Measurements from ENCODE around the gene VWA8. TPM values are rescaled to one million over a fixed set of nuclear protein-coding genes. Genes with fewer than 3 reads are reported as not detected.
A peak's percentile ranks its signal among the peaks of the same experiment; 100 is the strongest.

The VWA8 gene
- total RNA-seq, 4 donors from 2014 or later, result 12.0 to 34.0 (median 16.6) TPM

DNA sequence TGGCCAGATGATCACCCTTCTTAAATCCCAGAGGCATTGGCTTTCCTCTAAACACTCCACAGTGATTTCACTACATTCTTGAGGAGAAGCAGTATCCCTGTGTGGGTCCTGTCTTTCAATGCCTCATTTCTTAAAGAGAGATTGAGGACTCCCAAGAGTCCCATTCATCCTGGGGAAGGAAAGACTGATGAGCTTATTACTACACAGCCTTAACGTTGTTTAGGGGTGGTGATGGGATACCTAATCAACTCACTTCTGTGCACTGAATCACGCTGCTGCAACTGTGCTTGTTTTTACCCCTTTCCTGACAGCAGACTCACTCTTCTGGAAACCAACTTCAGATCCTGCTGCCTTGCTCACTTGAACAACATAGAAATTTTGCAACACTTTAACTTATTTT, 300.5 kb downstream of the VWA8 start:
- 85% methylated on average over 2 of the region's 2 CpGs for WGBS
- Histone ChIP-seq H3K36me3 (no peaks in the 10 kb centered on the region), H3K27ac (no peak overlapping the region), H3K4me1 (no peaks in the 10 kb centered on the region), H3K27me3 (no peaks in the 10 kb centered on the region), H3K4me3 (no peak overlapping the region), H3K9me3 (no peaks in the 10 kb centered on the region)
- TF ChIP-seq POLR2A (IDR thresholded peaks at IDR 0.05), result no peak
- TF ChIP-seq, protein P1, sequence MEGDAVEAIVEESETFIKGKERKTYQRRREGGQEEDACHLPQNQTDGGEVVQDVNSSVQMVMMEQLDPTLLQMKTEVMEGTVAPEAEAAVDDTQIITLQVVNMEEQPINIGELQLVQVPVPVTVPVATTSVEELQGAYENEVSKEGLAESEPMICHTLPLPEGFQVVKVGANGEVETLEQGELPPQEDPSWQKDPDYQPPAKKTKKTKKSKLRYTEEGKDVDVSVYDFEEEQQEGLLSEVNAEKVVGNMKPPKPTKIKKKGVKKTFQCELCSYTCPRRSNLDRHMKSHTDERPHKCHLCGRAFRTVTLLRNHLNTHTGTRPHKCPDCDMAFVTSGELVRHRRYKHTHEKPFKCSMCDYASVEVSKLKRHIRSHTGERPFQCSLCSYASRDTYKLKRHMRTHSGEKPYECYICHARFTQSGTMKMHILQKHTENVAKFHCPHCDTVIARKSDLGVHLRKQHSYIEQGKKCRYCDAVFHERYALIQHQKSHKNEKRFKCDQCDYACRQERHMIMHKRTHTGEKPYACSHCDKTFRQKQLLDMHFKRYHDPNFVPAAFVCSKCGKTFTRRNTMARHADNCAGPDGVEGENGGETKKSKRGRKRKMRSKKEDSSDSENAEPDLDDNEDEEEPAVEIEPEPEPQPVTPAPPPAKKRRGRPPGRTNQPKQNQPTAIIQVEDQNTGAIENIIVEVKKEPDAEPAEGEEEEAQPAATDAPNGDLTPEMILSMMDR (IDR thresholded peaks at IDR 0.05), result no peak
- TF ChIP-seq POLR2AphosphoS5 (IDR thresholded peaks at IDR 0.05), result no peak
- no peak for TF ChIP-seq EP300 (IDR thresholded peaks at IDR 0.05)
- no peak for DNase-seq (ENCODE audit: low spot score in 2 of 2)

DNA sequence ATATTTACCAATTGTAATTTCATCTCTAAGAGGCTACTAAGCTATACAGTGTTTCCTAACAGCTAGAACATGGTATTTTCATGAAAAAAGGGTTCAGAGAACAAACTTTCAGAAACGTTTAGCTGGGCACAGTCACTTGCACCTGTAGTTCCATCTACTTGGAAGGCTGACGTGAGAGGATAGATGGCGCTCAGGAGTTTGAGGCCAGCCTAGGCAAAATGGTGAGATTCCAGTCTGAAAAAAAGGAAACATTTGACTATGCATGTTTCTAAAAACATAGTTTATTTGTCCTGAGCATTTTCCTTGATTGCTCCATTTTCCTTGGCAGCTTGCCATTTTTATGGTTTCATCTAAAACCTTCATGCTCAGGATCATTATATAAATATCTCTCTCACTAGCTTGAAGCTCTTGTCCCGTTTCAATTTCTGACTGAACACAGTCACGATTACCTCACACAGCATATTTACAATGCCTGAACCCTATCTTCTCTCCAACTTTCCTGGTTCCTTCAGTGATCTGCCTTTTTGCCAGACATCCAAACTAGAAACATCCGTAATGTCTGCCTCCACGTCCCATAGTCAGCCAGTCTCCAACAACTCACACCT, 302.8 kb downstream of the VWA8 start:
- Histone ChIP-seq H3K27ac (no peak overlapping the region), H3K9me3 (no peaks in the 10 kb centered on the region), H3K27me3 (no peaks in the 10 kb centered on the region), H3K4me1 (no peaks in the 10 kb centered on the region), H3K4me3 (no peak overlapping the region), H3K36me3 (no peaks in the 10 kb centered on the region)
- 86% methylated on average over 7 of the region's 7 CpGs for WGBS
- TF ChIP-seq EP300 (IDR thresholded peaks at IDR 0.05) (no peak), POLR2AphosphoS5 (IDR thresholded peaks at IDR 0.05) (no peak), POLR2A (IDR thresholded peaks at IDR 0.05) (no peak)
- TF ChIP-seq, protein P1 (IDR thresholded peaks at IDR 0.05), result no peak
- DNase-seq (ENCODE audit: low spot score in 2 of 2), result no peak

DNA sequence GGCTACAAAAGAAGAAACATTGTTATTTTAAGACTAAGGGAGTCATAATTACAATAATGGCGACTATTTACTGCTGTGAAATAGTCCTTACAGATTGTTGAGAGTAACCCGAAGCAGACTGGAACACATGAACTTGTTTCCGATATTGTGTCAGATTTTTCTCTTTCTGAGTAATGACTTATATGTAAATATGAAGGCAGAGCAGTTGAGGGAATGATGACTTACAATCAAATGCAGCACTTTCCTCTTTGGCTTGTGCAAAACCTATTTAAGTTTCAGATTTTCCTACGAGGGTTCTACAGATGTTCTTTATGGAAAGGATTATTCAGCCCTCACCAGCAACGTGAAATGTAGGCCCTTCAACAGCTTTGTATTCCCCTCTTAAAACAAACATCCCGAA, 304.9 kb downstream of the VWA8 start:
- no peak for DNase-seq (ENCODE audit: low spot score in 2 of 2)
- Histone ChIP-seq H3K4me1 (peaks cover 12% of the 10 kb centered on the region), H3K9me3 (no peaks in the 10 kb centered on the region), H3K36me3 (no peaks in the 10 kb centered on the region), H3K27me3 (no peaks in the 10 kb centered on the region), H3K27ac (no peak overlapping the region), H3K4me3 (no peak overlapping the region)
- 86% methylated on average over 6 of the region's 6 CpGs for WGBS
- no peak for TF ChIP-seq EP300 (IDR thresholded peaks at IDR 0.05)
- TF ChIP-seq POLR2AphosphoS5 (IDR thresholded peaks at IDR 0.05), result no peak
- TF ChIP-seq, protein P1 (IDR thresholded peaks at IDR 0.05), result no peak
- TF ChIP-seq POLR2A (IDR thresholded peaks at IDR 0.05), result no peak

DNA sequence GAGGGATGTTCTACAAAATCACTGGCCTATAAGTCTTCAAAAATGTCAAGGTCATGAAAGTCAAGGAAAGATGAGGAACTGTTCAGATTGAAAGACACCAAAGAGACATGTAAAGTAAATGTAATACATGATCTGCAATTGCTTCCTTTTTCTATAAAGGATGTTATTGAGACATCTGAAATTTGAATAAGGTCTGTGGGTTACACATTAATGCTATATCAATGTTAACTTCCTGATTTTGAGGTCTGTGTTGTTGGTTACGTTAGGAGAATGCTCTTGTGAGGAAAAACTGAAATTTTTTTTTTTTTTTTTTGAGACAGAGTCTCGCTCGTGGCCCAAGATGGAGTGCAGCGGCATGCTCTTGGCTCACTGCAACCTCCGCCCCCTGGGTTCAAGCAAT, 306.1 kb downstream of the VWA8 start:
- no peak overlapping the region for H3K27ac ChIP-seq
- H3K4me3 ChIP-seq, result no peak overlapping the region
- H3K9me3 ChIP-seq, result no peaks in the 10 kb centered on the region
- peaks cover 12% of the 10 kb centered on the region for H3K4me1 ChIP-seq
- no peak for DNase-seq (ENCODE audit: low spot score in 2 of 2)
- WGBS, result 88% methylated on average over 5 of the region's 5 CpGs
- no peaks in the 10 kb centered on the region for H3K27me3 ChIP-seq
- TF ChIP-seq EP300 (IDR thresholded peaks at IDR 0.05) (no peak), POLR2A (IDR thresholded peaks at IDR 0.05) (no peak), POLR2AphosphoS5 (IDR thresholded peaks at IDR 0.05) (no peak)
- TF ChIP-seq, protein P1 (IDR thresholded peaks at IDR 0.05), result no peak
- no peaks in the 10 kb centered on the region for H3K36me3 ChIP-seq

DNA sequence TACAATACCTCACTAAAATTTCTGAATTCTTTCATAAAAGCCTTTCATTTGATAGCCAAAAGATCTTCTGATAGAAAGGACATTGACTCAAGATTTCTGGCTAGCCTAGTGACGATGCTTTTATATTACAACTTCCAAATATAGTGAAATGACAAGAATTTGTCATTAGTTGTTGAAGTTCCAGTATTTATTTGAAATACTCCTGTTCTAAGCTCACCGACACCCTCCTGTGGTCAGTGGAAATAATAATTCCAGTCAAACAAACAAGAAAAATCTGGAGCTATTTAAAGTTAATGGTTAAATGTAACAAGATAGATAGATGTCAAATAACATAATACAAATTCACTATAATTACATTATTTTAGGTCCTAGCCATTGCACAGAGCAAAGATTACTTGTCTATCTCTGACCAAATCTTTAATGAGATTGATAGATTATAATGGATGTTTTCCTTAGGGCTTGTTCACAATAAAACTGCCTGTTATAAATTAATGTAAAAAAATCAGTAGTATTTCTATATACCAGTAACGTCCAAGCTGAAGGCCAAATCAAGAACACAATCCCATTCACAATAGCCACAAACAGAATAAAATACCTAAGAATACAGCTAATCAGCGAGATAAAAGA, 308.1 kb downstream of the VWA8 start:
- DNase-seq (ENCODE audit: low spot score in 2 of 2), result no peak
- Histone ChIP-seq H3K4me1 (peaks cover 12% of the 10 kb centered on the region), H3K4me3 (no peak overlapping the region), H3K36me3 (no peaks in the 10 kb centered on the region), H3K27me3 (no peaks in the 10 kb centered on the region), H3K9me3 (no peaks in the 10 kb centered on the region), H3K27ac (no peak overlapping the region)
- TF ChIP-seq EP300 (IDR thresholded peaks at IDR 0.05), result no peak
- TF ChIP-seq, protein P1 (IDR thresholded peaks at IDR 0.05), result peak; percentile 34 to 39
- WGBS, result 43% methylated on average over 4 of the region's 4 CpGs
